Activated naive CD4-positive, alpha-beta T cell treated with Interleukin-2 at 50 U/mL for 16 hours (primary cell): ENCODE data around the gene ZNF554.
"Not testable (repeated sequence)": the region's sequence is repeated elsewhere in the genome, so short reads cannot be mapped to it uniquely, and the experiment has no call there.

Experiments
- DNase-seq: peaks from one replicate; pipeline ENCODE4 v3.0.0-alpha.2; 2020

Gene ZNF554

DNA sequence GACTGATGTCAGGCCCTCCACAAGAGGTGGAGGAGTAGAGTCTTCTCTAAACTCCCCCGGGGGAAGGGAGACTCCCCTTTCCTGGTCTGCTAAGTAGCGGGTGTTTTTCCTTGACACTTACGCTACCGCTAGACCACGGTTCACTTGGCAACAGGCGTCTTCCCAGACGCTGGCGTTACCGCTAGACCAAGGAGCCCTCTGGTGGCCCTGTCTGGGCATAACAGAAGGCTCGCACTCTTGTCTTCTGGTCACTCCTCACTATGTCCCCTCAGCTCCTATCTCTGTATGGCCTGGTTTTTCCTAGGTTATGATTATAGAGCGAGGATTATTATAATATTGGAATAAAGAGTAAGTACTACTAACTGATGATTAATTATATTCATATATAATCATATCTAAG, 52.5 kb downstream of the ZNF554 start:
- DNase-seq, result not testable (repeated sequence)

DNA sequence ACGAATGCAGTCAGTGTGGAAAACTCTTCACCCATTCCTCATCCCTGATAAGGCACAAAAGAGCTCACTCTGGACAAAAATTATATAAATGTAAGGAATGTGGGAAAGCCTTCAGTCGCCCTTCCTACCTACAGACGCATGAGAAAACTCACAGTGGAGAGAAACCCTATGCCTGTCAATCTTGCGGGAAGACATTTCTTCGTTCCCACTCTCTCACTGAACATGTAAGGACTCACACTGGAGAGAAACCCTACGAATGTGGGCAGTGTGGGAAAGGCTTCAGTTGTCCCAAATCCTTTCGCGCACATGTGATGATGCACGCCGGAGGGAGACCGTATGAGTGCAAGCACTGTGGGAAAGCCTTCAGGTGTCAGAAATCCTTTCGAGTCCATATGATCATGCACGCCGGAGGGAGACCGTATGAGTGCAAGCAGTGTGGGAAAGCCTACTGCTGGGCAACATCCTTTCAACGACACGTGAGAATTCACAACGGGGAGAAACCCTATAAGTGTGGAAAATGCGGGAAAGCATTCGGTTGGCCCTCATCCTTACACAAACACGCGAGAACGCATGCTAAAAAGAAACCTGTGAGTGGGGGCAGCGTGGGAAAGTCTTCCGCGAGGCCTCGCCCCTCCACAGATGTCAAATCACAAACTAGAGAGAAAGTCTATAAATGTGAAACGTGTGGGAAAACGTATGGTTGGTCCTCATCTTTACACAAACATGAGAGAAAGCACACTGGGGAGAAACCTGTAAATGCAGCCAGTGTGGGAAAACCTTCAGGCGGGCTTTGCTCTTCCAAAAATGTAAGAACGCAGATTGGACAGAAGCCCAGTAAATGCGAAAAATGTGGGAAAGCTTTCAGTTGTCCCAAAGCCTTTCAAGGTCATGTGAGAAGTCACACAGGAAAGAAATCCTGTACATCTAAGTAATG, 58.0 kb downstream of the ZNF554 start:
- DNase-seq, result no peak

DNA sequence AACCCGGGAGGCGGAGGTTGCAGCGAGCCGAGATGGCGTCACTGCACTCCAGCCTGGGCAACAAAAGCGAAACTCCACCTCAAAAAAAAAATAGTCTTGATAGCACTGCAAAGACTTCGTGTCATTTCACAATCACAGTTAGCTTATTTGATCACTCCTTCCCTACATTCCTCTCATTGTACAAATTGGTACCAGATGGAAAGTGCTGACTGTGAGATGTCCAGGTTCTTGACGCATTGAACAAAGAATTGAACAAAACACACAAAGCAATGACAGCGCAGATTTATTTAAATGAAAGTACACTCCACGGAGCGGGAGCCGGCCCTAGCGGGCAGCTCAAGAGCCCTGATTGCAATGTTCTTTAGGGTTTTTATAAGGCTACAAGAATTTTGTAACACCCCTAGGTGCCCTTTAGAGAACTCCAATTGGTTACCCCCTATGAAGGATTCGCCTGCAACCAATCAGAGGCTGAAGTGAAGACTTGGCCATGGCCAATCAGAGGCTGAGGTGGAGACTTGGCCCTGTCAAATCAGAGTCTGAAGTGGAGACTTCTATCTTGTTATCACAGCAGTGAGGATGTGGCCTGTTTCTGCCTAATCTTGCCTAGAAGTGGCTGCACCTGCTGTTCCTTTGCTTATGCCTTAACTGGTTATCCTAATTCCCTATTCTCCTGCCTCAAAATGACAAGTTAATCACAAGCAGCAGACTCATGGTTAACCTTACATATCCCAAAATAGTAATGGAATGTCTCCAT, 64.2 kb downstream of the ZNF554 start:
- no peak for DNase-seq

DNA sequence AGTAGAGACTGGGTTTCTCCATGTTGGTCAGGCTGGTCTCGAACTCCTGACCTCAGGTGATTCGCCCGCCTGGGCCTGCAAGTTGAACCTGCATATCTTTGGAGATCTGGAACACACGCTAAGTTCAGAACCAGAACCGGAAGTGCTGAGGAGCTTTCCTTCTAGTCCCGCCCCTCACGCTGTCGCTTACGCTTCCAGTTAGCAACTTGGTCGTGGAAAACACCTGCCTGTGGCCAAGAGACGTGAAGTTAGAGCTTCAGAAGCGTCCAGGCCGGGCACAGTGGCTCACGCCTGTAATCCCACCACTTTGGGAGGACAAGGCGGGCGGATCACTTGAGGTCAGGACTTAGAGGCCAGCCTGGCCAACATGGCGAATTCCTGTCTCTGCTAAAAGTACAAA, 66.1 kb downstream of the ZNF554 start:
- no peak for DNase-seq
